Tibial nerve (tissue), 4 donors: Measurements from ENCODE around the gene ADAMTS3. TPM values are rescaled to one million over a fixed set of nuclear protein-coding genes. Genes with fewer than 3 reads are reported as not detected.

Source experiments
- DNase-seq, 2 donors: peaks; one replicate each; pipeline ENCODE4 v3.0.0-alpha.2; 2019; ENCODE audit warnings: low spot score in 2 of 2
- H3K27ac ChIP-seq, 4 donors: fragments of 200-600 bp; sonication (generic) in 3 of 4; one replicate each; pipeline ENCODE4 v1.5.1; 2017 to 2019; ENCODE audit warnings: mild to moderate bottlenecking in 1 of 4
- H3K27me3 ChIP-seq, 2 donors: fragments of 200-600 bp; sonication (generic) in 1 of 2; one replicate each; pipeline versions ENCODE4 v1.5.1 to v1.6.0; 2017 to 2019
- H3K36me3 ChIP-seq, 3 donors: fragments of 200-600 bp; sonication (generic); one replicate each; pipeline ENCODE4 v1.5.1; 2018 to 2019
- H3K4me1 ChIP-seq, 4 donors: fragments of 200-600 bp; sonication (generic) in 3 of 4; one replicate each; pipeline ENCODE4 v1.5.1; 2017 to 2019
- H3K4me3 ChIP-seq, 4 donors: fragments of 200-600 bp; sonication (generic) in 3 of 4; one replicate each; pipeline ENCODE4 v1.5.1; 2017 to 2019; ENCODE audit warnings: mild to moderate bottlenecking in 1 of 4, moderate library complexity in 1 of 4
- H3K9me3 ChIP-seq, 4 donors: fragments of 200-600 bp; sonication (generic) in 3 of 4; one replicate each; pipeline ENCODE4 v1.5.1; 2017 to 2019
- EP300 ChIP-seq, 2 donors: sonication (generic); formaldehyde crosslinking; IDR thresholded peaks; one replicate each; pipeline ENCODE4 v1.6.1; 2017; ENCODE audit warnings: antibody characterized with exemption in 2 of 2, mild to moderate bottlenecking in 1 of 2
- POLR2A ChIP-seq, 2 donors: fragments of 450-650 bp; IDR thresholded peaks; one replicate each; pipeline ENCODE4 v1.6.1; 2017; ENCODE audit warnings: antibody characterized with exemption in 2 of 2, mild to moderate bottlenecking in 2 of 2, moderate library complexity in 2 of 2
- WGBS, 2 donors: methylation state at CpG; one replicate each; pipeline ENCODE4 v1.1.5; 2018; 5-methylcytosine and 5-hydroxymethylcytosine counted together
- total RNA-seq, 4 donors: library from RNA; depleted of rRNA; stranded (reverse); fragments of >200 nt; gene quantifications; one replicate each; pipeline ENCODE4 v1.1.0, GENCODE V29; 2016
- TF ChIP-seq, protein P1 (sequence below), 5 experiments: fragments of 200-600 bp in 3 of 5; fragments of 450-650 bp in 2 of 5; sonication (generic) in 3 of 5; IDR thresholded peaks; one replicate each; pipeline ENCODE4 v1.5.1; 2016 to 2019; ENCODE audit warnings: antibody characterized with exemption in 5 of 5, mild to moderate bottlenecking in 3 of 5, moderate library complexity in 2 of 5

Gene ADAMTS3
- total RNA-seq, 4 donors from 2014 or later: 1.7 to 4.3 (median 2.4) TPM

DNA sequence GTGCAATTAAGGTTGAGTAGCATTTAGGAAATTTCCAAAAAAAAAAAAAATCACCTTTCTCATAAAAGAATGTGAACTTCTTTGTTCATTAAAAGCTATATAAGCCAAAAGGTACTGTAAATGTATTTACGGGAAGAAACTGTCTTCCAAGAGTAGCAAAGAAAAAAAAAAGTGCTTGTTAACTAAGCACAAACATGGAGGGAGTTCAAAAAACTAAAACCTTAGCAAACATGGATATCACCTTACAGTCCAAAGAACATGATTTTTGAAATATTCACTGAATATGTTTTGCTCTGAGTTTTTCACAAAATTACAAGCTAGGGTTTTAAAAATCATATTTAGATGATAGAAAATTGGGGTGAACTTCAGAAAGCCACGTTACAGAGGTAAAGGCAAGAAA is 217.5 kb downstream of the ADAMTS3 start:
- WGBS, 2 donors: 74 to 78% methylated on average over 2 of the region's 2 CpGs
- no peak for DNase-seq
- H3K27ac ChIP-seq: no peak overlapping the region

DNA sequence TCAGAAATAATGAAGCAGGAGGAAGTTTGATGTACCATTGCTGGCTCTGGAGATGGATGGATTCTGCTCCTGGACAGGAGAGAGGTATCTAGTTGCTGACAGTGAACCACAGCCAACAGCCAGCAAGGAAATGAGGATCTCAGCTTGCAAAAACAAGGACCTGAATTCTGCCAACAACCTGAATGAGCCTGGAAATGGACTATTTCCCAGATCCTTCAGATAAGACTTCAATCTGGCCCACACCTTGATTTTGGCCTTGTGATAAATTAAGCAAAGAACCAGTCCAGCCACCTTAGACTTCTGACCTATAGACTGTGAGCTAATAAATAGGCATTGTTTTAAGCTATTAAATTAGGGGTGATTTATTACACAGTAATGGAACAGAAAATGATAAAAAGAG is 220.3 kb downstream of the ADAMTS3 start:
- no peak overlapping the region for H3K4me3 ChIP-seq
- H3K27ac ChIP-seq: no peak overlapping the region
- no peak for TF ChIP-seq EP300 (IDR thresholded peaks at IDR 0.05)
- TF ChIP-seq, protein P1, sequence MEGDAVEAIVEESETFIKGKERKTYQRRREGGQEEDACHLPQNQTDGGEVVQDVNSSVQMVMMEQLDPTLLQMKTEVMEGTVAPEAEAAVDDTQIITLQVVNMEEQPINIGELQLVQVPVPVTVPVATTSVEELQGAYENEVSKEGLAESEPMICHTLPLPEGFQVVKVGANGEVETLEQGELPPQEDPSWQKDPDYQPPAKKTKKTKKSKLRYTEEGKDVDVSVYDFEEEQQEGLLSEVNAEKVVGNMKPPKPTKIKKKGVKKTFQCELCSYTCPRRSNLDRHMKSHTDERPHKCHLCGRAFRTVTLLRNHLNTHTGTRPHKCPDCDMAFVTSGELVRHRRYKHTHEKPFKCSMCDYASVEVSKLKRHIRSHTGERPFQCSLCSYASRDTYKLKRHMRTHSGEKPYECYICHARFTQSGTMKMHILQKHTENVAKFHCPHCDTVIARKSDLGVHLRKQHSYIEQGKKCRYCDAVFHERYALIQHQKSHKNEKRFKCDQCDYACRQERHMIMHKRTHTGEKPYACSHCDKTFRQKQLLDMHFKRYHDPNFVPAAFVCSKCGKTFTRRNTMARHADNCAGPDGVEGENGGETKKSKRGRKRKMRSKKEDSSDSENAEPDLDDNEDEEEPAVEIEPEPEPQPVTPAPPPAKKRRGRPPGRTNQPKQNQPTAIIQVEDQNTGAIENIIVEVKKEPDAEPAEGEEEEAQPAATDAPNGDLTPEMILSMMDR (IDR thresholded peaks at IDR 0.05): no peak
- TF ChIP-seq POLR2A (IDR thresholded peaks at IDR 0.05): no peak
- no peaks in the 10 kb centered on the region for H3K36me3 ChIP-seq
- no peak for DNase-seq
- no peaks in the 10 kb centered on the region for H3K9me3 ChIP-seq
- H3K4me1 ChIP-seq: no peaks in the 10 kb centered on the region
- H3K27me3 ChIP-seq: no peaks in the 10 kb centered on the region

More for the DNA sequence above, 217.5 kb downstream of the ADAMTS3 start:
- Histone ChIP-seq H3K27me3 (no peaks in the 10 kb centered on the region), H3K4me3 (no peak overlapping the region), H3K9me3 (no peaks in the 10 kb centered on the region), H3K4me1 (no peaks in the 10 kb centered on the region), H3K36me3 (no peaks in the 10 kb centered on the region)
- TF ChIP-seq EP300 (IDR thresholded peaks at IDR 0.05): no peak
- TF ChIP-seq, protein P1 (IDR thresholded peaks at IDR 0.05): no peak
- TF ChIP-seq POLR2A (IDR thresholded peaks at IDR 0.05): no peak

DNA sequence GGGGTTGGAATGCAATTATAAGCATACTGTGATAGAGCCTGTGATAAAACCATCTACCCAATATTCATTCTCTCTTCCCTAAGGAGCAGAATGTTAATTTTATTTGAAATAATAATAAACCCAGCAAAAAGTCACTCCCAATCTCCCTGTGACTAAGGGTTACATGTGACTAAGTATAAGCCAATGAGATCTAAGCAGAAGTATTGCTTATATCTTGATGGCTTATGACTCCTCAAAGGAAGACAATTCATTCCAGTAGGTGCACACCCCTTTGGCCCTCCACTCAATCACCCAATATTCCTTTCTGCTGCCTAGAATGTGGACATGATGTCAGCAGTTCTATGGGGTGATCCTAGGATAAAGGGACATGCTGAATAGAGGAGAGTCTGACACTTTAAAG is 224.6 kb downstream of the ADAMTS3 start:
- Histone ChIP-seq H3K4me1 (no peaks in the 10 kb centered on the region), H3K27ac (no peak overlapping the region), H3K4me3 (no peak overlapping the region), H3K36me3 (no peaks in the 10 kb centered on the region), H3K9me3 (no peaks in the 10 kb centered on the region), H3K27me3 (no peaks in the 10 kb centered on the region)
- no peak for DNase-seq
- TF ChIP-seq, protein P1 (IDR thresholded peaks at IDR 0.05): no peak

DNA sequence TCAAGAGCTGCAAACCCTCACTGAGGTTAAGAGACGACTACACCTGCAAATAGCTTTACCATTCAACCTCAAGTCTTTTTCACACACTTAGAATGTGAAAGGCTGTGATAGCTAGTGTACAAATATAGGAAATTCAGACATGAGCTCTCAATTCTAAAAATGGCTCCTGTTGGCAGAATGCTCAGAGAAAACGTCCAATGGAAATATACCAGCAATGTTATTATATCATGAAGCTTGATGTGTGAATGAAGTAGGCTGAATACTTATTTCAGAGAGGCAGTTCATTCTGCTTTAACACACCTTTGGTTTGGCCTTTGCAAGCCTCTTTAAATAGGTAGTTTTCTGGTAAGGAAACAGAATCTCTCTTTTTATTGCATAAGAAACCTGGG is 227.6 kb downstream of the ADAMTS3 start:
- H3K27ac ChIP-seq: no peak overlapping the region
- no peaks in the 10 kb centered on the region for H3K27me3 ChIP-seq
- H3K9me3 ChIP-seq: no peaks in the 10 kb centered on the region
- no peaks in the 10 kb centered on the region for H3K36me3 ChIP-seq
- no peak for DNase-seq
- 50 to 58% methylated on average over 2 of the region's 2 CpGs for WGBS, 2 donors
- no peak overlapping the region for H3K4me3 ChIP-seq
- TF ChIP-seq POLR2A (IDR thresholded peaks at IDR 0.05) (no peak), EP300 (IDR thresholded peaks at IDR 0.05) (no peak)
- TF ChIP-seq, protein P1 (IDR thresholded peaks at IDR 0.05): no peak
- no peaks in the 10 kb centered on the region for H3K4me1 ChIP-seq

DNA sequence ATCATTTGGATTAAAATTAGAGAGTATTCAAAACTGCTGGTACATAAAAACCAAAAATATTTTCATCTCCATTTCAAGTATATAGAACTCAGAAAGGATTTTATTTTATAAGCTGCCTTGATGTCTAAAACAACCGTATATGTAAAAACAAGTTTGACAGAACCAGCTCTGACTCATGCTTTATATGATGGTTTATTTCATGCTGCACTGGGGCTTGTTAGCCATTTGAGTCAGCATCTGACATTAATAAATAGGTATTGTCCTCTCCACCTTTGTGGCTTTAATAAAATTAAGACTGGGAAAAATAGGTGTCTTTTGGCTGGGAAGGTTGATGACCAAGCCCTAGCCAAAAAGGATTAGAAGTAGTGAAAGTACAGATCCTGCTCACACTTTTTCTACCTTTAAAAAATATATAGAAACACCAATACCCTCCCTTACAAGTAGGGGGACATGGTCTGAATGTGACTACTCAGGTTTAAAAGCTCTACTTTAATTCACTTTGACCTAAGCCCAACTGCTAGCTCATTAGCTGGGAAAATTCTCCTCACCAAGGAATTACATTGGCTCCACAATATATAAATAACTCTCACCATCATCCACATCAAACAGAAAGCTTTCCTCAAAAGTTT is 228.1 kb downstream of the ADAMTS3 start:
- H3K4me1 ChIP-seq: no peaks in the 10 kb centered on the region
- TF ChIP-seq POLR2A (IDR thresholded peaks at IDR 0.05) (no peak), EP300 (IDR thresholded peaks at IDR 0.05) (no peak)
- TF ChIP-seq, protein P1 (IDR thresholded peaks at IDR 0.05): no peak
- no peak overlapping the region for H3K4me3 ChIP-seq
- no peaks in the 10 kb centered on the region for H3K27me3 ChIP-seq
- H3K9me3 ChIP-seq: no peaks in the 10 kb centered on the region
- 67 to 79% methylated on average over 1 of the region's 1 CpG for WGBS, 2 donors
- no peaks in the 10 kb centered on the region for H3K36me3 ChIP-seq
- H3K27ac ChIP-seq: no peak overlapping the region
- no peak for DNase-seq
